Chondrocyte (in vitro differentiated cells): Measurements from ENCODE around the gene CES2. TPM values are rescaled to one million over a fixed set of nuclear protein-coding genes. Genes with fewer than 3 reads are reported as not detected.
"Not testable (repeated sequence)": the region's sequence is repeated elsewhere in the genome, so short reads cannot be mapped to it uniquely, and the experiment has no call there.

Experiments
- DNase-seq: peaks from one replicate; pipeline ENCODE4 v3.0.0; 2021; ENCODE audit warnings: mixed read lengths, low spot score
- H3K27ac Mint-ChIP-seq: one replicate; pipeline ENCODE4 v1.8.0; 2021; ENCODE audit warnings: mild to moderate bottlenecking, moderate library complexity, mixed read lengths; ENCODE audit not compliant: unreplicated experiment
- H3K27me3 Mint-ChIP-seq: 2 replicates; pipeline ENCODE4 v1.8.0; 2021; ENCODE audit warnings: low read depth, mixed read lengths
- H3K36me3 Mint-ChIP-seq: 2 replicates; pipeline ENCODE4 v1.8.0; 2021; ENCODE audit warnings: low read depth, mixed read lengths
- H3K4me1 Mint-ChIP-seq: 2 replicates; pipeline ENCODE4 v1.8.0; 2021; ENCODE audit warnings: low read depth, mild to moderate bottlenecking, mixed read lengths
- H3K4me3 Mint-ChIP-seq: one replicate; pipeline ENCODE4 v1.8.0; 2021; ENCODE audit warnings: mild to moderate bottlenecking, moderate library complexity, mixed read lengths; ENCODE audit not compliant: unreplicated experiment
- H3K9me3 Mint-ChIP-seq: 2 replicates; pipeline ENCODE4 v1.8.0; 2021; ENCODE audit warnings: low read depth, mixed read lengths
- CTCF ChIP-seq: fragments of 200-600 bp; sonication (generic); IDR thresholded peaks from 2 replicates; pipeline ENCODE4 v1.5.0; 2021; ENCODE audit warnings: antibody characterized with exemption, mild to moderate bottlenecking, moderate library complexity
- total RNA-seq: library from RNA; stranded (reverse); gene quantifications from 3 replicates; pipeline ENCODE4 v1.2.1, GENCODE V29; 2021

The CES2 gene
- total RNA-seq, 1 donor from 2014 or later = 26.0 TPM

DNA sequence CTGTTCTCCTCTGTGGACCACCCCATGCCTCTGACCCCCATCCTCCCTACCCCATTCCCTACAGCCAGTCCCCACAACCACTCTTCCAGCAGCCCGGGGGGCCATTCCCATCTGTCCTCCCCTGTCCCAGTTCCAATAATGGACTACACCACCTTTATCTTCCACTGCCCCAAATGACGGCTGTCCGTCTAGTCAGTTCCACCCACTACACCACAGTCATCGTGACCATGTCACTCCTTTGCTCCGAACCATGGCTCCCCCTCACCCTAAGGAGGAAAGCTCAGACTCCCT is 39.7 kb upstream of the CES2 start:
- TF ChIP-seq CTCF = no peak
- Mint-ChIP-seq H3K36me3 (peaks cover 4% of the 10 kb centered on the region), H3K4me3 (no peak overlapping the region), H3K4me1 (peaks cover 29% of the 10 kb centered on the region), H3K9me3 (no peaks in the 10 kb centered on the region), H3K27me3 (no peaks in the 10 kb centered on the region), H3K27ac (no peak overlapping the region)
- DNase-seq = peak; percentile 57

- no peak for DNase-seq
- no peak for TF ChIP-seq CTCF
- H3K9me3 Mint-ChIP-seq = no peaks in the 10 kb centered on the region
- H3K4me1 Mint-ChIP-seq = peaks cover 33% of the 10 kb centered on the region
- H3K4me3 Mint-ChIP-seq = no peak overlapping the region
- H3K27ac Mint-ChIP-seq = no peak overlapping the region
- no peaks in the 10 kb centered on the region for H3K27me3 Mint-ChIP-seq
- peaks cover 4% of the 10 kb centered on the region for H3K36me3 Mint-ChIP-seq
Observed at GRCh38 chr16:66895999-66896398, 39.3 kb upstream of the CES2 start.

DNA sequence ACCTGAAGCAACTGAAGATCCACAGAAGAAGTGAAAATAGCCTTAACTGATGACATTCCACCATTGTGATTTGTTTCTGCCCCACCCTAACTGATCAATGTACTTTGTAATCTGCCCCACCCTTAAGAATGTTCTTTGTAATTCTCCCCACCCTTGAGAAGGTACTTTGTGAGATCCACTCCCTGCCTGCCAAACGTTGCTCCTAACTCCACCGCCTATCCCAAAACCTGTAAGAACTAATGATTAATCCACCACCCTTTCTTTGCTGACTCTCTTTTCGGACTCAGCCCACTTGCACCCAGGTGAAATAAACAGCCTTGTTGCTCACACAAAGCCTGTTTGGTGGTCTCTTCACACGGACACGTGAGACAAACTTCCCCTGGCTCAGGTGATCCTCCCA is 38.6 kb upstream of the CES2 start:
- DNase-seq, H3K9me3 Mint-ChIP-seq, H3K36me3 Mint-ChIP-seq, H3K27me3 Mint-ChIP-seq, H3K4me3 Mint-ChIP-seq, H3K27ac Mint-ChIP-seq: not testable (repeated sequence)
- peaks cover 33% of the 10 kb centered on the region for H3K4me1 Mint-ChIP-seq

DNA sequence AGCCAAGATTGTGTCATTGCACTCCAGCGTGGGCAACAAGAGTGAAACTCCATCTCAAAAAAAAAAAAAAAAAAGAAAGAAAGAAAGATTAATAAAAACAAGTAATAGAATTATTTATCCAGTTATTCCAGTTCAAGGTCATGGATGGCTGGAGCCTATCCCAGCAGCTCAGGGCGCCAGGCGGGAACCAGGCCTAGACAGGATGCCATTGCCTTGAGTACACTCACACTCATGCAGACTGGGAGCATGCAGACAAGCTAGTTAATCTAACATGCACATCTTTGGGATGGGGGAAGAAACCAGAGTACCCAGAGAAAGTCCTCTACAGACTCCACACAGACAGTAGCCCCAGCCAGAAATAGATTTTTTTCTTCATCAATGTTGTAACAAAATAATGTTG is 37.1 kb upstream of the CES2 start:
- Mint-ChIP-seq H3K27ac (peak overlapping the region; percentile 19), H3K4me1 (peaks cover 36% of the 10 kb centered on the region), H3K36me3 (no peaks in the 10 kb centered on the region), H3K27me3 (no peaks in the 10 kb centered on the region), H3K9me3 (no peaks in the 10 kb centered on the region), H3K4me3 (no peak overlapping the region)
- no peak for TF ChIP-seq CTCF
- no peak for DNase-seq

- Mint-ChIP-seq H3K27ac (no peak overlapping the region), H3K4me3 (no peak overlapping the region), H3K36me3 (no peaks in the 10 kb centered on the region), H3K4me1 (peaks cover 43% of the 10 kb centered on the region), H3K9me3 (no peaks in the 10 kb centered on the region), H3K27me3 (no peaks in the 10 kb centered on the region)
- no peak for DNase-seq
- TF ChIP-seq CTCF = no peak
Observed at GRCh38 chr16:66898933-66899309, 36.4 kb upstream of the CES2 start.

DNA sequence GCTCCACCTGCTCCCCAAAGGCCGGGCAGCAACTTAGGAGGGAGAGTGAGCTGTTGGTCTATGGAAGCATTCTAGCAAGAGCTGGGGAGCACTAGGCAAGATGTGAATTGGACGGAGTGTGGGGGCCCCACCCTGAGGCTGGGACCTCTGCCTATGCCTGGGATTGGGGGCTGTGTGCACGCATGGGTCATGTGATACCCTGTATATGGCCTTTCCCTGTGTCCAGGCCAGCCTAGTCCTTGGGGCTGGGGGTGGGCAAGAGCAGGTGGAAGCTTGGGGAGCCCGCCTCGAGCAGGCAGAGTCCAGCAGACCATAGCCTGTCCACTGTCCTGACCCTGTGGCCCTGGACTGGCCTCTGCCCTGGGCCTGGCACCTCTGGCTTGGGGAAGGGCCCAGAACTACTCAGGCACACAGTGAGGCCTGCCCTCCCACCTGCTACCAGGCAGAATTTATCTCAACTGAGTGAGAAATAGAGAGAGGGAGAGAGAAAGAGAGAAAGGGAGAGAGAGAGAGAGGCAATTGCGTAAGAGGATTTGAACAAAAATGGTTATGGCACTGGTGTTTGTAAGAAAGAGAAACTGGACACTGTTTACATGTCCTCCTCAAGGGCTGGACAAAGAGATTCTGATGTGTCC is 35.9 kb upstream of the CES2 start:
- Mint-ChIP-seq H3K4me3 (no peak overlapping the region), H3K27me3 (no peaks in the 10 kb centered on the region), H3K9me3 (no peaks in the 10 kb centered on the region), H3K4me1 (peaks cover 47% of the 10 kb centered on the region), H3K27ac (peak overlapping the region; percentile 57), H3K36me3 (no peaks in the 10 kb centered on the region)
- DNase-seq = peak; percentile 66
- no peak for TF ChIP-seq CTCF
